Upper lobe of right lung (tissue), 1 donor: ENCODE measurements around the gene NOTCH4. TPM values are rescaled to one million over a fixed set of nuclear protein-coding genes. Genes with fewer than 3 reads are reported as not detected.
"Not testable (repeated sequence)": the region's sequence is repeated elsewhere in the genome, so short reads cannot be mapped to it uniquely, and the experiment has no call there.

Experiments used
- ATAC-seq: fragments of 200-7000 bp; cut with Tn5 transposase; one replicate; pipeline ENCODE4 v1.9.1; 2020; ENCODE audit warnings: mild to moderate bottlenecking, moderate library complexity
- DNase-seq: peaks from one replicate; pipeline ENCODE4 v3.0.0-alpha.2; 2020
- H3K27ac ChIP-seq: fragments of 200-600 bp; one replicate; pipeline ENCODE4 v1.8.0; 2022
- H3K27me3 ChIP-seq: fragments of 200-600 bp; one replicate; pipeline ENCODE4 v1.8.0; 2022; ENCODE audit warnings: mild to moderate bottlenecking
- H3K36me3 ChIP-seq: fragments of 200-600 bp; one replicate; pipeline ENCODE4 v1.8.0; 2022
- H3K4me1 ChIP-seq: fragments of 200-600 bp; one replicate; pipeline ENCODE4 v1.8.0; 2022
- H3K4me3 ChIP-seq: fragments of 200-600 bp; one replicate; pipeline ENCODE4 v1.8.0; 2022; ENCODE audit warnings: mild to moderate bottlenecking
- H3K9me3 ChIP-seq: fragments of 200-600 bp; one replicate; pipeline ENCODE4 v1.8.0; 2022
- CTCF ChIP-seq: fragments of 200-600 bp; IDR thresholded peaks from one replicate; pipeline ENCODE4 v1.8.0; 2022; ENCODE audit warnings: antibody characterized with exemption
- intact Hi-C: fragments of 100-400 bp; cut with DNase I; formaldehyde crosslinking; loops from one replicate; pipeline ENCODE4 v1.11.0; 2022
- total RNA-seq: library from RNA; stranded (reverse); fragmentation: NEBNext Ultra II Directional; extraction: Animal tissue kit (Norgen Biotek cat#: 25700); gene quantifications from one replicate; pipeline ENCODE4 v1.2.1, GENCODE V29; 2021
- donor health status: DM: no; HTN: yes; CAD: no; lungs with severe emphysema.

NOTCH4 gene
- total RNA-seq, 1 donor from 2014 or later, result 78.7 TPM

DNA sequence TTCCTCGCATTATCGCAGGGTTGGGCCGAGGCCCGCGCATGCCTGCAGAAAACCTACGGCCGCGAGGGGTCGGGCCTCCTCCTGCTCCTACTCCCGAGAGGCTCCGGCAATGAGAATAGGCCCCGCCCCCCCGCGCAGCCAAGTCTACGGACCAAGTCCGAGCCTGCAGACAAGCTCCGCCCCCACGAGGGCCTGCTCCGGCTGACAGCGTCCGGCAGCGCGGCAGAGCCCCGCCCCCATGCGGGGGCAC is 28.3 kb downstream of the NOTCH4 start:
- H3K4me3 ChIP-seq, result peak overlapping the region; percentile 86
- peaks cover 42% of the 10 kb centered on the region for H3K4me1 ChIP-seq
- DNase-seq (peak; percentile 100), ATAC-seq (peak; percentile 94)
- TF ChIP-seq CTCF, result peak; percentile 51
- H3K36me3 ChIP-seq, result no peaks in the 10 kb centered on the region
- intact Hi-C loops, result no loop called here
- H3K27ac ChIP-seq, result peak overlapping the region; percentile 100
- no peaks in the 10 kb centered on the region for H3K27me3 ChIP-seq
- no peaks in the 10 kb centered on the region for H3K9me3 ChIP-seq

DNA sequence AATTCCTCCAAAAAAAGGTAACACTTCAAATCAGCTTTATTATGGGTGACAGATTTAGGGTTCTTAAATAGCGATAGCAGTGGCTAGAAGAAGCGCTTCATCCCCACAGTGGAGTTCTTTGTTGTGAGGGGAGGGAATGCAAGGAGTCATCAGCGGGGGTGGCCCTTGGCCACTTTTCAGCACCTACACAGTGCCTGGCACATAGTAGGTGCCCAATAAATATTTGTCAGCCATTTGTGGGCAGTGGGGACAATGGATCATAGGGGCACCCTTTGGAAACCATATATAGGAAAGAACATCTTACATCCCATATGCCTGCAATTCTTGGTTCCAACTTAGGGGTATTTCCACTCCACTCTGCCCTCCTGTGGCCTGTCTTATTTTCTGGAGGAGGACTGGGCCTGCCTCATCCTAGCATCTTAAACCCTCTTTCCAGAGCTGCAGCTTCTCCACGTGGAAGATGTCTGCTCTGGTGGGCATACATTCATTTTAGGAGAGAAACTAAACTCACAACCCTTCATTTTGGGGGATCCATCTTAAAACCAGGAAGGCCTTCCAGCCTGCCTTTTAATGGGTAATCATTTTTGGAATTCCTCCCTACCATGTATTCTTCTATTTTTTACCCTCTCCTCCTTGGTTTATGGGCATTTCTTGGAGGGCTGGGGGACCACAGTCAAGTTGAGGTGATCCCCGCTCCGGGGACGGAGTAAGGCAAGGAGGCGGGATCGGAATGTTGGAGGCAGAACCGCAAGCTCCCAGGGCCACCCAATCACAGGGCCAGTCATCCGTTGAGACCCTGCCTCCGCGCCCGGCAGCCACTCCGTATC is 28.8 kb downstream of the NOTCH4 start:
- Histone ChIP-seq H3K36me3 (no peaks in the 10 kb centered on the region), H3K4me3 (peak overlapping the region; percentile 56), H3K9me3 (no peaks in the 10 kb centered on the region), H3K4me1 (peaks cover 44% of the 10 kb centered on the region), H3K27ac (peak overlapping the region; percentile 87), H3K27me3 (no peaks in the 10 kb centered on the region)
- DNase-seq (no peak), ATAC-seq (no peak)
- intact Hi-C loops, result no loop called here
- TF ChIP-seq CTCF, result peak; percentile 38

GRCh38 chr6:32194388-32194787 is 29.5 kb downstream of the NOTCH4 start:
- DNase-seq, result no peak
- TF ChIP-seq CTCF, result no peak
- intact Hi-C loops, result no loop called here
- H3K9me3 ChIP-seq, result no peaks in the 10 kb centered on the region
- peaks cover 44% of the 10 kb centered on the region for H3K4me1 ChIP-seq
- H3K27me3 ChIP-seq, result no peaks in the 10 kb centered on the region
- H3K27ac ChIP-seq, result peak overlapping the region; percentile 87
- no peak overlapping the region for H3K4me3 ChIP-seq
- no peak for ATAC-seq
- no peaks in the 10 kb centered on the region for H3K36me3 ChIP-seq

GRCh38 chr6:32193096-32193495 is 30.8 kb downstream of the NOTCH4 start:
- DNase-seq, H3K27me3 ChIP-seq, ATAC-seq, intact Hi-C loops, H3K36me3 ChIP-seq, H3K9me3 ChIP-seq: not testable (repeated sequence)
- Histone ChIP-seq H3K4me3 (peak overlapping the region; percentile 66), H3K4me1 (peaks cover 55% of the 10 kb centered on the region), H3K27ac (peak overlapping the region; percentile 91)

DNA sequence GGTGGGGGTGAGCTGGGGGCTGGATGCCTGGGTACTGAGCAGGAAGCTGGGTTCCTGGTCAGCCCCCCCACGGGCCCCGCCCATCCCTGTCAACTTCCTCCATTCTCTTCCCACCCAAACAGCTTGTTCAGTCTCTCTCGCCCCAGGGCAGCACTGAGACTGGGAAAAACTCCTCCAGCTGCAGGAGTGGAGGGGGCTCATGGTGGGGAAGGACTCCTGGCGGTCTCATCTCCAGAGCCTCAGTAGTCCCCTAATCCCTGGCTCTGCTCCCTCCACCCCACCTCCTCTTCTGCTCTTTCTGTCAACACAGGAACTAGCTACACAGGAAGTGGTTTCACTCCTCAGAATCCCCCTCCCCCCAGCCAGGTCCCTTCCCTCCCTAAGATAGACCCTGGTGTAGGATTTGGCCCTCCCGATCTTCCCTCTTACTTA is 31.2 kb downstream of the NOTCH4 start, which contains the start of gene GPSM3:
TSS of gene GPSM3 (minus strand) at position 36 of the 432 bp plus-strand sequence. CDS start 130 bp downstream, outside the sequence.
- Histone ChIP-seq H3K27ac (peak within 1 kb of the TSS; percentile 91), H3K4me1 (peaks cover 56% of the 10 kb centered on the region), H3K4me3 (peak within 1 kb of the TSS; percentile 66), H3K9me3 (no peaks in the 10 kb centered on the region), H3K36me3 (peaks cover 3% of the 10 kb centered on the region), H3K27me3 (no peaks in the 10 kb centered on the region)
- TF ChIP-seq CTCF, result no peak
- peak; percentile 88 for DNase-seq
- ATAC-seq, result no peak
- intact Hi-C loops, result no loop called here

GRCh38 chr6:32191696-32192607 is 31.9 kb downstream of the NOTCH4 start:
- H3K4me3 ChIP-seq, result peak overlapping the region; percentile 66

More at GRCh38 chr6:32191696-32192607, 31.9 kb downstream of the NOTCH4 start:
- intact Hi-C loops, result no loop called here
- no peak for TF ChIP-seq CTCF
- ATAC-seq (no peak), DNase-seq (no peak)
- no peaks in the 10 kb centered on the region for H3K9me3 ChIP-seq
- no peaks in the 10 kb centered on the region for H3K27me3 ChIP-seq
- H3K27ac ChIP-seq, result peak overlapping the region; percentile 91
- H3K4me1 ChIP-seq, result peaks cover 53% of the 10 kb centered on the region
- peaks cover 9% of the 10 kb centered on the region for H3K36me3 ChIP-seq
